ENCODE results near the gene ID2. TPM values are rescaled to one million over a fixed set of nuclear protein-coding genes. Genes with fewer than 3 reads are reported as not detected.

ID2 gene
- total and polyA plus RNA-seq, 2 experiments from 2014 or later, result 612 to 910 TPM

GRCh38 chr2:8633735-8634313, 48.0 kb upstream of the ID2 start:
- Histone ChIP-seq H3K4me2 (peak overlapping the region; percentile 59), H3K9me2 (replicated peaks; ENCODE audit: insufficient read depth) (no peaks in the 10 kb centered on the region), H3K27ac (peak overlapping the region; percentile 83), H3K27me3 (no peaks in the 10 kb centered on the region), H2AFZ (no peak overlapping the region), H3K9me3 (ENCODE audit: low read depth) (no peaks in the 10 kb centered on the region), H3K79me2 (no peaks in the 10 kb centered on the region), H3K4me1 (ENCODE audit: insufficient read depth) (peaks cover 42% of the 10 kb centered on the region), H3K4me3 (no peak overlapping the region), H3K36me3 (replicated peaks; ENCODE audit: insufficient read depth, low read depth) (no peaks in the 10 kb centered on the region), H4K20me1 (ENCODE audit: insufficient read depth, poor library complexity, severe bottlenecking) (no peaks in the 10 kb centered on the region)
- peak; percentile 78 for DNase-seq (ENCODE audit: low spot score)
- 51% methylated on average over 14 of the region's 14 CpGs for WGBS (ENCODE audit: low lambda C conversion rate, missing lambda C conversion rate)
- TF ChIP-seq EZH2phosphoT487 (IDR thresholded peaks at IDR 0.05; ENCODE audit: low read depth, severe bottlenecking, unreplicated experiment), result no peak
- TF ChIP-seq CTCF (IDR thresholded peaks at IDR 0.05; ENCODE audit: poor library complexity), result no peak
- TF ChIP-seq EZH2 (IDR thresholded peaks at IDR 0.05; ENCODE audit: borderline replicate concordance), result no peak

- TF ChIP-seq EZH2 (IDR thresholded peaks at IDR 0.05; ENCODE audit: borderline replicate concordance) (no peak), EZH2phosphoT487 (IDR thresholded peaks at IDR 0.05; ENCODE audit: low read depth, severe bottlenecking, unreplicated experiment) (no peak), CTCF (IDR thresholded peaks at IDR 0.05; ENCODE audit: poor library complexity) (no peak)
- peak overlapping the region; percentile 83 for H3K27ac ChIP-seq
- 95% methylated on average over 14 of the region's 14 CpGs for WGBS (ENCODE audit: low lambda C conversion rate, missing lambda C conversion rate)
- H3K9me2 ChIP-seq (replicated peaks; ENCODE audit: insufficient read depth), result no peaks in the 10 kb centered on the region
- no peak overlapping the region for H3K4me3 ChIP-seq
- no peaks in the 10 kb centered on the region for H3K27me3 ChIP-seq
- H3K4me1 ChIP-seq (ENCODE audit: insufficient read depth), result peaks cover 34% of the 10 kb centered on the region
- no peak overlapping the region for H3K4me2 ChIP-seq
- H3K36me3 ChIP-seq (replicated peaks; ENCODE audit: insufficient read depth, low read depth), result no peaks in the 10 kb centered on the region
- DNase-seq (ENCODE audit: low spot score), result no peak
- H3K9me3 ChIP-seq (ENCODE audit: low read depth), result no peaks in the 10 kb centered on the region
- no peaks in the 10 kb centered on the region for H4K20me1 ChIP-seq (ENCODE audit: insufficient read depth, poor library complexity, severe bottlenecking)
- H2AFZ ChIP-seq, result no peak overlapping the region
- H3K79me2 ChIP-seq, result no peaks in the 10 kb centered on the region
Observed at GRCh38 chr2:8634466-8635172, 47.2 kb upstream of the ID2 start.

GRCh38 chr2:8636041-8636491, 45.8 kb upstream of the ID2 start:
- H2AFZ ChIP-seq, result peak overlapping the region; percentile 9
- H3K36me3 ChIP-seq (replicated peaks; ENCODE audit: insufficient read depth, low read depth), result no peaks in the 10 kb centered on the region
- TF ChIP-seq EZH2phosphoT487 (IDR thresholded peaks at IDR 0.05; ENCODE audit: low read depth, severe bottlenecking, unreplicated experiment) (no peak), CTCF (IDR thresholded peaks at IDR 0.05; ENCODE audit: poor library complexity) (no peak), EZH2 (IDR thresholded peaks at IDR 0.05; ENCODE audit: borderline replicate concordance) (no peak)
- no peaks in the 10 kb centered on the region for H4K20me1 ChIP-seq (ENCODE audit: insufficient read depth, poor library complexity, severe bottlenecking)
- H3K27me3 ChIP-seq, result no peaks in the 10 kb centered on the region
- peaks cover 31% of the 10 kb centered on the region for H3K4me1 ChIP-seq (ENCODE audit: insufficient read depth)
- H3K4me2 ChIP-seq, result peak overlapping the region; percentile 48
- 52% methylated on average over 15 of the region's 15 CpGs for WGBS (ENCODE audit: low lambda C conversion rate, missing lambda C conversion rate)
- no peaks in the 10 kb centered on the region for H3K9me3 ChIP-seq (ENCODE audit: low read depth)
- no peak overlapping the region for H3K4me3 ChIP-seq
- no peaks in the 10 kb centered on the region for H3K79me2 ChIP-seq
- no peaks in the 10 kb centered on the region for H3K9me2 ChIP-seq (replicated peaks; ENCODE audit: insufficient read depth)
- DNase-seq (ENCODE audit: low spot score), result no peak
- H3K27ac ChIP-seq, result peak overlapping the region; percentile 32
